HG03342 (cell line): Measurements from ENCODE around the gene IL1RAP.

Experiments used
- ATAC-seq: cut with Tn5 transposase; IDR thresholded peaks from one replicate; pipeline ENCODE4 v1.9.1; 2021; ENCODE audit warnings: mild to moderate bottlenecking, moderate library complexity; ENCODE audit not compliant: unreplicated experiment

Gene IL1RAP

DNA sequence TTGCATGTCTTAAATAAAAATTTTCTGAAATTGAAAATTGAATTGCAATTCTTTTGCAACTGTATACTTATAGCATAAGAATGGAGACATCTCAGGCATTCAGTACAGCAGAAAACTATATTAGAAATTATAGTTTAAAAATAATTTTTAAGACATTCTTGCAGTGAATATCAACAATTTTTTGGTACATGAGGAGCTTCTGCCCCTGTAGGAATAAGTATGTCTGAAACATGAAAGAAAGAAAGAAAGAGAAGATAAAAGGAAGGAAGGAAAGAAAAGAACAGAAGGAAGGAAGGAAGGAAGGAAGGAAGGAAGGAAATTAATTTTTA, 183.6 kb downstream of the IL1RAP start:
- ATAC-seq = no peak

- no peak for ATAC-seq
These were observed 184.0 kb downstream of the IL1RAP start for GRCh38 chr3:190697901-190698300.

DNA sequence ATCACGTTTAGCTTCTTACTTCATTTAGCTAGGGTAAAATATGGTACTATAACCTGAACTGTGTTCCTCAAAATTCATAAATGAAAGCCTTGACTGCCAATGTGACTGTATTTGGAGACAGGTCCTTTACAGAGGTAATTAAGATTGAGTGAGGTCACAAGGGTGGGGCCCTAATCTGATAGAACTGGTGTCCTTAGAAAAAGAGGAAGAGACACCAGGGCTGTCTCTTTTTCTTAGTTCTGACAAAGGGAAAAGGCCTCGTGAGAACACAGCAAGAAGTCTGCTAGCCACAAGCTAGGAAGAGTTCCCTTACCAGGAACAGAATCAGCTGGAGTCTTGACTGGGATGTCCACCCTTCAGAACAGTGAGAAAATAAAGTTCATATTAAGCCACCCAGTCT, 185.9 kb downstream of the IL1RAP start:
- no peak for ATAC-seq

- ATAC-seq = no peak
These were observed 187.2 kb downstream of the IL1RAP start for GRCh38 chr3:190701096-190701532.

DNA sequence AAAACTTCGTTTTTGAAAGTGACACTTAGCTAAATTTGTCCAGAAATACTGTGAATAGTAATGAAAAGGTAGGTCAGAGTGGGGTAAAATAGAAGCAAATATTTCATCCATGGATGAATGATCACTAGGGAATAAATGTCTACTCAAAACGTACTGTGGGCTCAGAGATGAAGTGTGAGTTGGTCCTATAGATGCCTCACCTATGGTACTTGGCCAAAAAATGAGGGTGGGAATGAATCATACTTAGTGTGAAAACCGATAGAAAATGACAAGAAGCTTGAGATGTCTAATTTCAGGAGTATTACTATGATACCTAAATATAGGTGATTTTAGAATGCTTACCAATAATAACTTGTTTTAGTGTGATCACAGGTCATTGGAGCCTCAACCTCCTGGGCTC, 192.7 kb downstream of the IL1RAP start:
- ATAC-seq = no peak
